Endometrial microvascular endothelial cells (primary cell): ENCODE results near the gene KMT2C. TPM values are rescaled to one million over a fixed set of nuclear protein-coding genes. Genes with fewer than 3 reads are reported as not detected.
"Not testable (repeated sequence)": the region's sequence is repeated elsewhere in the genome, so short reads cannot be mapped to it uniquely, and the experiment has no call there.

ENCODE experiments used
- in situ Hi-C: cut with HindIII; loops from 2 replicates; pipeline ENCODE4 v1.10.0; 2017; ENCODE audit warnings: low sequenced_read_pairs, low pct_unique_long_range_greater_than_20kb; ENCODE audit errors: inconsistent ontology term
- total RNA-seq: library from RNA; depleted of rRNA; stranded (reverse); fragments of >200 nt; gene quantifications from one replicate; pipeline ENCODE4 v1.2.3, GENCODE V29; 2015; ENCODE audit errors: inconsistent ontology term

KMT2C gene
- total RNA-seq, 1 donor from 2014 or later = 51.7 TPM

DNA sequence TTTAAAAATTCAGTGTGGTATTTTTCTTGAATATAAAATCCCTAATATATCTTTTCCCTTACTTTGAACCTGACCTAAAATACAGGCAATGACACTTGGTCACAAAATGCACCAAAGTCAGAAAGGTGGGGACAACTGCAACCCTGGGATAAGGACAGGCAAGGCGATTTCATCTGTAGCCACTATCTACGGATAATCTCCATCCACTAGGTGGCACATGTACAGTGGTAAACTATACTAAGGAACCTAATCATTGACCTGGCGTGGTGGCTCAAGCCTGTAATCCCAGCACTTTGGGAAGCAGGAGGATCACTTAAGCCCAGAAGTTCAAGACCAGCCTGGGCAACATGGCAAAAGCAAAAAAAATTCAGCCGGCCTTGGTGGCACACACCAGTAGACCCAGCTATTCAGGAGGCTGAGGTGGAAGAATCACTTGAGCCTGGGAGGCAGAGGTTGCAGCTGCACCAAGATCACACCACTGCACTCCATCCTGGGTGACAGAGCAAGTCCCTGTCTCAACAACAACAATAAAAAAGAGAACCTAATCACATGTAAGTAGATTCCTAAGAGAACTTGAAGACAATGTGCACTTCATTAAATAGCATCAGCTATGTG lies 98.9 kb downstream of the KMT2C start:
- in situ Hi-C loops = no loop called here

DNA sequence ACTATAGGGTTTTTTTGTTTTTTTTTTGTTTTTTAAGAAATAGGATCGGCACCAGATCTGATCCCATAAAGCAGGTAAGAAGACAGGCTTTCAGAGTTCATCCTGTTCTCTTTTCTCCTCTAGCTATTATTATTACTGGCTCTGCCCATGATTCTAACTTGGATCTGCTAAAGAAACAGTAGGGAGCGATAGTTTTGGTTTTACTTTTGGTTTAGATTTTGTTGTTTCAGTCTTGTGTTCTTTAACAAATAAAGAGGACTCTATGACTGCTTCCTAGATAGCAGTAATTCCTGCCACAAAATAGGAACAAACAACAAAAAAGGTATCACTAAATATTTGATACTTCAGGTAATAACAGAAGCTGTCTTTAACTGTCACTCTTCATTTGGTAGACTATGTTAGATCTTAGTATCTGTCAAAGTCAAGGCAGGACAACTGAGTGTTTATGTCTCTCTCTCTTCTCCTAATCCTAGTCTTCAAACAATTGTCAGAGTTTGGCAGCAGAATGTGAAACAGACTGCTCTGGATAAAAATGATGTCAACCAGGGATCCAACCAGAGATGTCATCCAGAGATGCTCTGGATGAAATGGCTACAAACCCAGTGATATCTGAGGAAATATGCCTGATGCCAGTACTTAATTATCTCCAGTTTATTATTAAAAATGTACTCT lies 99.8 kb downstream of the KMT2C start:
- in situ Hi-C loops = no loop called here

DNA sequence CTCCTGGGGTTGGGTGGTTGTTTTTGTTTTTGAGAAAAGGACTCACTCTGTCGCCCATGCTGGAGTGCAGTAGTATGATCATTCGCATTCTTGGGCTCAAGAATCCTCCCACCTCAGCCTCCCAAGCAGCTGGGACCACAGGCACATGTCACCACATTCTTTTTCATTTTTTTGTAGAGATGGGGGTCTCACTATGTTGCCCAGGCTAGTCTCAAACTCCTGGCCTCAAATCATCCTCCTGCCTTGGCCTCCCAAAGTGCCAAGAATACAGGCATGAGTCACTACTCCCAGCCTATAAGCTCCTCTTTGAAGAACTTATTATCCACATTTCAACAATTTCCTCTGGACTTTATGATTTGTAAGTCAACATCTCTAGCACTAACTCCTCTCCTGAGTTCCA lies 102.7 kb downstream of the KMT2C start:
- in situ Hi-C loops = no loop called here

DNA sequence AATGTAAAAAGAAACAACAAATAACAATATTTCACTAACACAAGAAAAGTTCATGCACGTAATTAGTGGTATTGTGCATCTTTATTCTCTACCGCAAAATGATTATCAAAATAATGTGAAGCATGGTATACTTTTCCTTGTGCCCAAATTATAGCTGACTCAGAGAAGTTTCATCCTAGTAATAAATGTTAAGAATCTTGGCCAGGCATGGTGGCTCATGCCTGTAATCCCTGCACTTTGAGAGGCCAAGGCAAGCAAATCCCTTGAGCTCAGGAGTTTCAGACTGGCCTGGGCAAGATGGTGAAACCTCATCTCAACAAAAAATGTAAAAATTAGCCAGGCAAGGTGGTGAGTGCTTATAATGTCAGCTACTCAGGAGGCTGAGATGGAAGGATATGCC lies 105.0 kb downstream of the KMT2C start:
- in situ Hi-C loops = no loop called here

DNA sequence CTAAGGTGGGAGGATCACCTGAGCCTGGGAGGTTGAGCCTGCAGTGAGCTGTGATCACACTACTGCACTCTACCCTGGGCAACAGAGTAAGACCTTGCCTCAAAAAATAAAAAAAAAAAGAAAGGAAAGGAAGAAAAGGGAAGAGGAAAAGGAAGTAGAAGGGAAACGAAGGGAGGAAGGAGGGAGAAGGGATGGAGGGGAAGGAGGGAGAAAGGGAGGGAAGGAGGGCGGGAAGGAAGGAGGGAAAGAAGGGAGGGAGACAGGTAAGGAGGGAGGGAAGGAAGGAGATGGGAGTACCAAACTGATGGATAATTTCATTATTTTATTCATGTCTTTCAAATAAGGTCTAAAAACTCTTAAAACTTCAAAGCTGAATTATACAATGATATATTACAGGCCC lies 106.3 kb downstream of the KMT2C start:
- in situ Hi-C loops = no loop called here

DNA sequence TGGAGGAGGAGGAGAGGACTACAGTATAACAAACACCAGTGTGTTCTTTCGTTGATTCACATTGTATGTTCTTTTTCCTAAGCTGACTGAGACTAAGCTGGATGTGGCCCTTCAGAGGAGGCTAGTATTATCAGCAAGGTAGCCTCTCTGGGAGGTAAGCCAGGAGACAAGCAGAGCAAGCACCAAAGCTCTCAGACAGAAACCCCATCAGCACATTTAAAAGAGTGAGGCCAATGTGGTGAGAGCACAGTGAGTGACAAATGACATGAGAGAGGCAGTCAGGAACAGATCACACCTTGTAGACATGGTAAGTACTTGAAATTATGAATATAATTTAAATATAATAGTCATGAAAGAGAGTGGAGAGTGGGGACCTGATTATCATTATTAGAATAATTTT lies 107.6 kb downstream of the KMT2C start:
- in situ Hi-C loops = no loop called here

DNA sequence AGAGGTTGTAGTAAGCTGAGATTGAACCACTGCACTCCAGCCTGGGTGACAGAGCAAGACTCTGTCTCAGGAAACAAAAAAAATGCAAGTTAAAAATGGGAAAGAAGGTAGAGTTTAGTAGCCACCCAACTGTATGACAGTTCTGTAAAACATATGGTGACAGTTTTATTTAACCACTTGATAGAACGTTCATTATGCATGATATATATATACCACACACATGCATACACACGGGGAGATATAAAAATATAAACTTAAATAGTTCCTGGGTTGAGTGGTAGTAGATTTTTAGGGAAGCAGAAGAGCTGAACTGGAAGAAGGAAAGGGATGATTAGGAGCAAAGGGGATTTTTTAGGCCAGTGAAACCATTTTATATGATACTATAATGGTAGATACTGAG lies 120.0 kb downstream of the KMT2C start:
- in situ Hi-C loops = no loop called here

DNA sequence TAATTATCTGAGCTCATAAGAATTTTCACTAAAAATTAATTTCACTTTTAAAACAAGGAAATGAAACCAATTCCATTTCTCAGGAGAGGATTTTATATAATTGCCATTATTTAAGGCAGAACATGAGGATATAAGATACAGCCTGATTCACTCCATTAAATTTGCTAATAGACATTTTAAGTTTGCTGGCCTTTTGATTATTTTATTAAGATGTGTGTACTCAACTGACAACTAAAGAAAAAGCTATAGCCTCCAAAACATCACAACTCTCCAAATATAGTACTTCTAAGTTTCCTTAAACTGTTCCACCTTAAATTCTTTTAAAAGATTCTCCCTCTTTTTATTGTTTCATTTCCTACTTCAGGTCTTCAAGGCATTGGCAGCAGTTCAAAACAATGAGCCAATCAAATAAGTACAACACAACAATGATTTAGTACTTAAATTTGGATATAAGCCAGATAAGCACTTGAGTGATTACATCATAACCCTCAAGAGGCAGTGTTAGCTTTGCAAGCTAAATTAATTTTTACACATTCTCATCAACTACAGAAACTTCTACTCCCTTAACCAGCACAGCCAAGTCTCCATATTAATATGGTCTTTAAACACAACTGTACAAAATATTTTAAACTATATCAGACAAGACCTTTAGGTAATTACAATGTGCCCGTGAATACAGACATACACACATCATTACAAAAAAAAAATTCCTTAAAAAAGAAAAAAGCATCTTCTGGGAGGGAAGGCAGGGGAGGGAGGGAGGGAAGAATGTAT lies 121.8 kb downstream of the KMT2C start:
- in situ Hi-C loops = no loop called here

DNA sequence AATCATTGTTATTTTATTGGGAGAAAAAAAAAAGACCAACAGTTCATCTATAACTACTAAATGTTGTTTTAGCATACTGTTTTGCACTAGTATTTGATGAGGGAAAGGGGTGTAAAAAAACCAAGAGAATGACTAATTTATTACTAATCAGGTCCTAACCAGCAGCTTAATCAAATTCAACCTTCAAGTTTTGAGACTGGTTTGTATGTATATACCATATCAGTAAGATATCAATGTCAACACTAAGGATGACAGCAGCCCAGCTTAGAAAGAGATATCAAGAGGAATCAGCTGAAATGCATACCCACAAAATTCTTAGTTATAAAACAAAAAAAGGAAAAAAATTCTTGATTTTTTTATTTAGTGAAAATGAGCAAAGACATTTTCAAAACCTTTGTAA lies 122.6 kb downstream of the KMT2C start:
- in situ Hi-C loops = no loop called here

DNA sequence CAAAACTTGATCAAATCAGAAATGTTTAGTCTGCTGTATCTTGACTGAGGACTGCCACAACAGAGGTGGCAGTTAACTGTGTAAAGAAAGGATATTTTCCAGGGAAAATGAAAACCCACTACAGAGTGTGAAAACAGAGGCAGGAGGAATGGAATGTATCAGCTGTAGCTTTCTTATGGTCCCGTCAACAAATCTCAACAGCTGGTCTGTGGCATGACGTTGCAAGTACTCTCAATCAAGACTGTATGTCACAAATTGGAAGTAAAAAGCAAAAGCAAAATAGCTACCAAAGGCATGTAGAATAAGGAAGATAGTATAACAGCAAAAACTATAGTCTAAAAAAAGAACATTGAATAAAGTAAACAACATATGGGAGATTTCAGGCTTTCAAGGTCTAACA lies 123.5 kb downstream of the KMT2C start:
- in situ Hi-C loops = no loop called here

DNA sequence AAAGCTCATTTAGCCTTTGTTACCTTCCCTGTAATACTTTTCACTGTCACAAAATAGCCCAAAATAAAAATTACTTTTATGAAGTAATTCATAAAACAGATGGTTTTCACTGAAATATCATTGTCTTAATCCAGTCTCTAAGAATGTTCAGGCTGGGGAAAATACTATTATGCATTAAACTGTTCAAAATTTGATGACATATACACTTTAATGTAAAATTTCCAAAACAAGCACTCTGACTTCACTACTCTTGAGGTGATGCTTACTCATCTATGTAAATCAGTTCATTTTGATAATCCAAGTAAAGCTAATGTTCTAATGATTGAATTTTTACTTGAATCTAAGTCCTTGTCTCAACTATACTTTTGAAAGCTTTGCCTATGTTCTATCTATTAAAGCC lies 127.9 kb downstream of the KMT2C start:
- in situ Hi-C loops = no loop called here

DNA sequence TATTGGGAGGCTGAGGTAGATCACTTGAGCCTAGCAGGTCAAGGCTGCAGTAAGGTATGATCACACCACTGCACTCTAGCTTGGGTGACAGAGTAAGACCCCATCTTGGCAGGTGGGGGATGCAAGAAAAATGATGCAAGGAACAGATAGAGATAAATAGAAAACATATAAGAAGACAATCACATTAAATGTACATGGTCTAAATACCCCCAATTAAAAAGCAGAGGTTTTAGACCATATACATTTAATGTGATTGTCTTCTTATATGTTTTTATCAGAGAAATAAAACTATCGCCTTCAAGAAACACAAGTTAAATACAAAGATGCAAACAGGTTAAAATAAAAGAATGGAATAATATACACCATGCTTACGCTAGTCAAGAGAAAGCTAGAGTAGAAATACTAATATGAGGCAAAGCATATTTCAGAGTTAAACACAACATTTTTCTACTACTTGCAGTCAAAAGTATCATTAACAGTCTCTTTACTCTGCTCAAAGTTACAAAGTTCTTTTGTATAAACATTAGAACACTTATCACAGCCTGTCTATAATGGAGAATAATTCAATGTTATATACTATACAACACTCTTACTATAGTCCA lies 136.2 kb downstream of the KMT2C start:
- in situ Hi-C loops = not testable (repeated sequence)

DNA sequence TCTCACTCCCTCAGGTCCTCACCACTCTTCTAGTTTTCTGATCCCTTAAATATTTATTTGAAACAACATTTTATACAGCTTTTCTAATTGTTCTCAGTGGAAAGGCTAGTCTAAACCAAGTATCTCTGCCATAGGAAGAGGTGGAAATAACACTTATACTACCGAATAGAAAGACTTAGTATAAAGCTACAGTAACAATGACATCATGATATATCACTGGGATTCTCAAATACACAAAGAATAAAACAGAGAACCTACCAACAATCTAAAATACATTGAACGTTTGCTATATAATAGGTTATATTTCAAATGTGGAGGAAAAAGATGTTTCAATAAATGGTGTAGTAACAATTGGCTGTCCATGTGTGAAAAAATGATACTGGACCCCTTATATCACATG lies 142.9 kb downstream of the KMT2C start:
- in situ Hi-C loops = no loop called here

DNA sequence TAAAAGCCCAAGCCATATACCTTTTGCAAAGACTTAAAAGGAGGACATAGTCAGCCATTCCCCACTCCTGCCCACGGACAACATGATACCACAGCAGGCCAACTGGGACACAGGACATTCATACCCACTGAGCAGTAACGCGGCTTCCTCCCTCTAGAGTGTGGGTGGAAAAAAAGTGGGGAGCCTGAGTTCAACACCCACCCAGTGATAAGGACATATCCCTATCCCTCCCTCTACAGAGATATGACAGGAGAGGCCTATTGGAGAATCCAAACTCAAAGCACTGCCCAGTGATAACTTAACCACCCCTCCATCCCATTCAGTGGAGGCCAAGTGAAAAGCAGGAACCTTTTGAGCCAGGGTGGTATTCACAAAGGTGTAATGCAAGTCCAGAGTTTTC lies 148.8 kb downstream of the KMT2C start:
- in situ Hi-C loops = not testable (repeated sequence)

DNA sequence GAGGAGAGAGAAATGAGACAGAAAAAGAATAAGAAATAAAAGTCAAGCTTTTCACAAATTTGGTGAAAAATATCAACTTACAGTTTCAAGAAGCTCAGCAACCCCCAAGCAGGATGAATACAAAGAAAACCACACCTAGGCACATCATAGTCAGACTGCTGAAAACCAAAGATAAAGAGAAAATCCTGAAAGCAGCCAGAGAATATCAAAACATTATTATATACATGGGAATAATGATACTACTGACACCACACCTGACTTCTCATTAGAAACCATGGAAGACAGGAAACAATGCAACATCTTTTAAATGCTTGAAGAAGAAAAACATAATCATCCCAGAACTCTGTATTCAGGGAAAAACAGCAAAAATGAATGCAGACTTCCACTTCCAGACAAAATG lies 149.6 kb downstream of the KMT2C start:
- in situ Hi-C loops = not testable (repeated sequence)

DNA sequence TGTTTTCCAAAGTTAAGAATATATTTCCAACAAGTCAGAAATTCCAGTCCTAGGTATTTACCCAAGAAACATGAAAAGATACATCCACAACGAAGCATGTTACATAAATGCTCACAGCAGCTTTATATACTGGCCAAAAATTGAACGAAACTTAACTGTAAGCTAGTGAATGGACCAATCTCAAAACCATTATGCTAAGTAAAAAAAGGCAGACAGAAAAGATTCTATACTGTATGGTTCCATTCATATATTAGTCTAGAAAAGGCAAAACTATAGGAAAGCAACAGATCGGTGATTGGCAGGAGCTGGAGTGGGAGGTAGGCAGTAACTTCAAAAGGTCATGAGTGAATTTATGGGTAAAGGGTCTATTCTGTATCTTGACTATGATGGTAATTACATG lies 150.8 kb downstream of the KMT2C start:
- in situ Hi-C loops = not testable (repeated sequence)

DNA sequence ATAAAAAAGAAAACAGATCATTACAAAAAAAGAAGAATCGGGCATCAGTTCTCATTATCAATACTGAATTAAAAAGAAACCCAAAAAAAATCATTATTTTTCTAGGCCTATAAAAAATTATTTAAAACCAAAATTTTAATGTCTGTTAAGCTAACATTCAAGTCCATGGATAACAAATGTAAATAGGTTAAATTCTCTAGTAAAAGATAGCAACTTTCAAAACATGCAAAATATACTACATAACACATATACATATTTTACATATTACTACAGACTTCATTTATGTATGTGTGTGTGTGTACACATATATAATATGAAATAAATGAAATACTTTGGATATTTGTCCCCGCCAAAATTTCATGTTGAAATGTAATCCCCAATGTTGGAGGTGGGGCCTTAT lies 158.1 kb downstream of the KMT2C start:
- in situ Hi-C loops = not testable (repeated sequence)

DNA sequence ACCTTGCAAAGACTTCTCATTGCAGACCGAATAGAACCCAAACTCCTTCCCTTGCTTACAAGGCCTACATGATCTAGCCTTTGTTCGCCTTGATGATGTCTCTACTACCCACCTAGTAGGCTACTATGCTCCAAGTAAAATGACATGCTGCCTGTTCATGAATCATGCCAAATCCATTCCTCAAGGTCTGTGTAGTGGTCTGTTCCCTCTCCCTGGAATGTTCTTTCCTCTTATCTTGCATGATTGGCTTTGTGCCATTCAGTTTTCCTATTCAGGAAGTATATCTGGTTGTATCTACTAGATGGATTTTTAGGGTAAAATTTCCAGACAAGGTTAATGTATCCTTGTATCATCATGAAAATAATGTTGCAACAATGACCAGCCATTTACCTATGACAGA lies 165.4 kb downstream of the KMT2C start:
- in situ Hi-C loops = not testable (repeated sequence)

DNA sequence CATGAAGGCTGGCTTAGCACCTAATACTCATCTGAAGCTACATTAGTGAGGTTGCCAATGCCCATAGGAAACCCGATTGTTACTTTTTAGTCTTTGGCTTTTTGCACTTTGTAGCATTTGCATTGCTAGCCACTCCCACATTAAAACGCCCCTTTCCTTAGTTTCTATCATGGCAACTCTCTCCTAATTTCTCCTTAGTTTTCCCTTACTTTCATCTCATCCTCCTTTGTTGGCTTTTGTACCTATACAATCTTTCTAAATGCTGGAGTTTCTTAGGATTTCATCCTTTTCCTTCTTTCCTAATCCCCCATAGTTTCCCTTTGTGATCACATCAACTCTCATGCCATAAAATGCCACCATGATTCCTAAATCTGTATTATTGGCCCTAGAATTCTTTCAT lies 168.9 kb downstream of the KMT2C start:
- in situ Hi-C loops = not testable (repeated sequence)

DNA sequence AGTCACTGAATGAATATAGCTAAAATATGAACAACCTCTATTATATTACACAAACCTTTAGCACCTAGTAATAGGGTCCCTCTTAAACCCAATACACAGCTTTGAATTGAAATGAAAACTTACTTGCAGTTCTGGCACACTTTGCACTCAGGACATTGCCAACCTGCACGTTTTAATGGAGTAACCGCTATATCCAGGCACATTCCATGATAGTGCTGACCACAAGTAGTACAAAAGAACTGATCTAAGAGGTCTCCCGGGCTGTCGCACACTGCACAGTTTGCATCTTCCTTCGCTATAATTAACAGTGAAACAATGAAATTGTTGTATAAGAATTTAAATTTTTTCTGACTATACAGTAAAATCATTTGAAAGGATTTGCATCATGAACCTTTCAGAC lies 170.9 kb downstream of the KMT2C start:
- in situ Hi-C loops = not testable (repeated sequence)
